GM12873 (cell line): Measurements from ENCODE around the gene ALDH1A2.

Source experiments
- CTCF ChIP-seq: IDR thresholded peaks from 2 replicates; pipeline ENCODE4 v1.5.1; 2012; ENCODE audit warnings: low read depth, mild to moderate bottlenecking, moderate library complexity, low read length, control low read depth; ENCODE audit not compliant: insufficient read depth; ENCODE audit errors: missing control alignments

Gene ALDH1A2

GRCh38 chr15:57920911-57921310, 144.6 kb downstream of the ALDH1A2 start:
- no peak for TF ChIP-seq CTCF

GRCh38 chr15:57919754-57920153, 145.8 kb downstream of the ALDH1A2 start:
- TF ChIP-seq CTCF, result no peak

- no peak for TF ChIP-seq CTCF
Measured at GRCh38 chr15:57917998-57918397, 147.5 kb downstream of the ALDH1A2 start.

- TF ChIP-seq CTCF, result no peak
Measured at GRCh38 chr15:57916695-57917094, 148.8 kb downstream of the ALDH1A2 start.

GRCh38 chr15:57915827-57916531, 149.5 kb downstream of the ALDH1A2 start:
- TF ChIP-seq CTCF, result no peak

GRCh38 chr15:57914350-57915055, 151.0 kb downstream of the ALDH1A2 start:
- no peak for TF ChIP-seq CTCF

GRCh38 chr15:57911247-57911646, 154.3 kb downstream of the ALDH1A2 start:
- TF ChIP-seq CTCF, result no peak
